ENCODE measurements around the gene OBP2A. TPM values are rescaled to one million over a fixed set of nuclear protein-coding genes. Genes with fewer than 3 reads are reported as not detected.
A peak's percentile ranks its signal among the peaks of the same experiment; 100 is the strongest.
"Not testable (repeated sequence)": the region's sequence is repeated elsewhere in the genome, so short reads cannot be mapped to it uniquely, and the experiment has no call there.

Gene OBP2A, protein sequence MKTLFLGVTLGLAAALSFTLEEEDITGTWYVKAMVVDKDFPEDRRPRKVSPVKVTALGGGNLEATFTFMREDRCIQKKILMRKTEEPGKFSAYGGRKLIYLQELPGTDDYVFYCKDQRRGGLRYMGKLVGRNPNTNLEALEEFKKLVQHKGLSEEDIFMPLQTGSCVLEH
- total RNA-seq = not detected
- long read RNA-seq = 0 reads

GRCh38 chr9:135545646-135546176 lies at the start of gene OBP2A:
Gene OBP2A, plus strand, starts transcription at chr9:135546126. Its CDS starts 55 bp downstream, at chr9:135546181.
- ATAC-seq; DNase-seq (ENCODE audit: missing footprints); intact Hi-C loops (cut with DNase I): not testable (repeated sequence)

GRCh38 chr9:135498381-135499126 lies 47.4 kb upstream of the OBP2A start:
- no peak for ATAC-seq
- intact Hi-C loops (cut with DNase I) = no loop called here
- no peak for DNase-seq (ENCODE audit: missing footprints)

DNA sequence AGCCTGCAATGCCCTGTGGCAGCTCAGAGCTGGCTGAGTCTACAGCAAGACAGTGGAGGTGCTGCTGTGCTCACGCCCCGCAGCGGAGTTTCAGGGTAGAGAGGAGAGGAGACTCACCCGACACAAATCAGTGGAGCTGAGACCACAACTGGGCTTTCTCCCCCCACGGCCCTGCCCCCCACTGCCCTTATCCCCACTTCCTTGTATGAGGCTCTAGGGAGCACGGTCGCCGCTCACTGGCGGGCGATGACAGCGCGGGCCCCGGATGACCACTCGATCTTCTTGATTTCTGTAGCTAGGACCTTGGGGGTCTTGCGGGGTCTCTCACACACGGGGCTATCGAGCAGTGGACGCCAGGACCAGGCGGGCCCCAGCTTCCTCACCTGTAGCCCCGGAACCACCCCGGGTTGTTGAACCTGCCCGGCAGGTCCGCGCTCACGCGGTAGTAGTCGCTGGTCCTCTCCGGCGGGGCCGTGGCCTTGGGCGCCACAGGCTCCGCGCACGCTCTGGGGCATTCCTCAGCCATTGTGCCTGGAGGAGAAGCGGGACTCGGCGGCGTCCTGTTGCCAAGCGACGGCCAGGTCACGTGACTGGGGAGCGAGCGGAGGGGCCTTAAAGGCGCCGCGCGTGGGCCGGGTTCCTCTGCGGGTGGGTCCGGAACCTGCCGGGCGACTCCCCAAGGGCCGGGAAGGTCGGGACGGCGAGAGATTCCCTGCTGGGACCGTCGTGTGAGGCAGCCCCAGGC lies 46.4 kb upstream of the OBP2A start:
- ATAC-seq (peak; percentile 91), DNase-seq (ENCODE audit: missing footprints) (peak; percentile 97)
- intact Hi-C loops (cut with DNase I) = no loop called here

DNA sequence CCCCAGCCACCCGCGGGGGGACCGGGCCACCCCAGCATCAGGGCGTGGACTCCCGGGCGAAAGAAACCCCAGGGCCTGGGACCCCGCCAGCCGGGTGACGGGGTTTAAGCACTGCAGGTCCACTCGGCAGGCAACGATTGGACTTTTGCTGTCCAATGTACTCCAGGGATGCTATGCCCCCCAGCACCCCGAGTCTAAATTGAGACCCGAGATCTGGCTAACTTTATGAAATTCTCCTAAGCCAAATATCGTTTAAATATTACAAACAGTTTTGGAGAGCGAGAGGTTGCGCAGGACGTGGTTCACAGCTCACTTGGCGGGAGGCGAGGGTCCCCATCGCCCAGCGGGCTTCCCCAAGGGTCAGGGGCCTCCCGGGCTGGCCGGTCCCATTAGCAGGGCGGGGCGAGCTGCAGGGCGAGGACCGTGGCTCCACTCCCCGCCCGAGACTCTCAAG lies 45.8 kb upstream of the OBP2A start:
- intact Hi-C loops (cut with DNase I) = no loop called here
- DNase-seq (ENCODE audit: missing footprints) = no peak

GRCh38 chr9:135500525-135501260 lies 45.2 kb upstream of the OBP2A start, which contains the start of gene MRPS2:
Gene MRPS2, plus strand, starts transcription at chr9:135500682. Its CDS starts 29 bp downstream, at chr9:135500711.
- ATAC-seq (peak; percentile 98), DNase-seq (ENCODE audit: missing footprints) (peak; percentile 94)
- intact Hi-C loops (cut with DNase I) = no loop called here

More for the DNA sequence above, 45.8 kb upstream of the OBP2A start:
- ATAC-seq = peak; percentile 20

GRCh38 chr9:135501261-135502167 lies 44.4 kb upstream of the OBP2A start:
- intact Hi-C loops (cut with DNase I) = no loop called here
- DNase-seq (ENCODE audit: missing footprints) (no peak), ATAC-seq (no peak)

DNA sequence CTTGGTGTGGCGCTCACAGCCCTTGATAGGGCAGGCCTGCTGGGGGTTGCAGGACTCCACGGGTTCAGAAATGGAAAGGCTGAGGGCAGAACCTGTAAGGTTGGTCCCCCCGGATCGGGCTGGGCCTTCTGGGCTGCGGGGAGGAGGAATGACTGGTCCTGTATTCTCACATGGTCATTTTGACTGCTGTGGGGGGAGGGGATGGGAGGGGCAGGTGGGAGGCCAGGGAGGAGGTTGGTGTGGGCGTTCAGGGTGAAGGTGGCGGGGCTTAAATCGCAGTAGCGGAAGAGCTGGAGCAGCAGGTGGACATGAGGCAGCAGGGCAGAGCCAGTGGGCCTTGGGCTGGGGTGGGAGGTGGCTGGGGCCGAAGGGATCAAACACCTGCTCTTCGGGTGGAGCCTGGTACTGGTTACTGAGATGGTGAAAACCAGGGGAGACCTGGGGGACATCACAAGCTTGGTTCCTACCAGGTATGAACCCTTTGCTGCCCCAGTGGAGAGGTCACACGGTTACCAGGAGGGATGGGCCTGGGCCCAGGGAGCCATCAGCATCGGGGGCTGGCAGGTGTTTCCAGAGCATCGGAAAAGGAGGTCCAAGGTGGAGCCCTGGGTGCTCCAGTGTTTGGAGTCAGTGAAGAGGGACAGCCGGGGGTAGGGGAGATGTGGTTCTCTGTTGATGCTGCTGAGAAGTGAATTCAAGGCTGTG lies 43.6 kb upstream of the OBP2A start:
- no peak for ATAC-seq
- intact Hi-C loops (cut with DNase I) = no loop called here
- DNase-seq (ENCODE audit: missing footprints) = no peak

DNA sequence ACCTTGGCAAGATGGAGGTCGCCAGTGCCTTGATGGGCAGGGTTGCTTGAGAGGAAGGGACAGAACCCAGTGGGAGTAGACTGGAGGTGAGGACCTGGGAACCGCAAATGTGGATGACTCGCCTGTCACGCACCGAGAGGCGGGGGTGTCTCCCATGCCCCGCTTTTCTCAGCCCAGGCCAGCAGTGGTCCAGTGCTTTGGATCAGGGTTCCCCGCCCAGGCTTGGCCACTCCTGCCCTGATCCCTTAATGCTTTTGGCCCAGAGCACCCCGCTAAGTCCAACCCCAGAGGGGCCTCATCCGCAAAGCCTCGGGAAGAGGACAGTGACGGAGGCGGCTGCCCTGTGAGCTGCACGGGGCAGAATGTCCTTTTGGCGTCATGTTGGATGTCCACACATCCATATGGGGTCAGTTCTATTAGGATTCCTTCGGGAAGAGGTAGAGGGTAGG lies 43.0 kb upstream of the OBP2A start:
- intact Hi-C loops (cut with DNase I) = no loop called here
- DNase-seq (ENCODE audit: missing footprints) (no peak), ATAC-seq (no peak)

DNA sequence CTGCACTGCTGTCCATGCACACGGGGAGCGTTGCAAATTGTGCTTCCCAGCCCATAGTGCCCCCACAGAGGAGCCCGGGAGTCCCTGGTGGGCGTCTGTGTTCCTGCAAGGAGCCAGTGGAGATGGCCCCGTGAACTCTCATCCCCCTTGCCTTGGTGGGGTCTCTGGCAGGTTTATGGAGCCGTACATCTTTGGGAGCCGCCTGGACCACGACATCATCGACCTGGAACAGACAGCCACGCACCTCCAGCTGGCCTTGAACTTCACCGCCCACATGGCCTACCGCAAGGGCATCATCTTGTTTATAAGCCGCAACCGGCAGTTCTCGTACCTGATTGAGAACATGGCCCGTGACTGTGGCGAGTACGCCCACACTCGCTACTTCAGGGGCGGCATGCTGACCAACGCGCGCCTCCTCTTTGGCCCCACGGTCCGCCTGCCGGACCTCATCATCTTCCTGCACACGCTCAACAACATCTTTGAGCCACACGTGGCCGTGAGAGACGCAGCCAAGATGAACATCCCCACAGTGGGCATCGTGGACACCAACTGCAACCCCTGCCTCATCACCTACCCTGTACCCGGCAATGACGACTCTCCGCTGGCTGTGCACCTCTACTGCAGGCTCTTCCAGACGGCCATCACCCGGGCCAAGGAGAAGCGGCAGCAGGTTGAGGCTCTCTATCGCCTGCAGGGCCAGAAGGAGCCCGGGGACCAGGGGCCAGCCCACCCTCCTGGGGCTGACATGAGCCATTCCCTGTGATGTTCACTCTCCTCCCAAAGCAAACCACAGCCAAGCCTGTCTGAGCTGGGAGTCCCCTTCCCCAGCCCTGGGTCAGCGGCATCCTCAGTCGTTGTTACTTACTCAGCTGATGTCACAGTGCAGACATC lies 42.3 kb upstream of the OBP2A start:
- intact Hi-C loops (cut with DNase I) = no loop called here
- DNase-seq (ENCODE audit: missing footprints) (no peak), ATAC-seq (no peak)

DNA sequence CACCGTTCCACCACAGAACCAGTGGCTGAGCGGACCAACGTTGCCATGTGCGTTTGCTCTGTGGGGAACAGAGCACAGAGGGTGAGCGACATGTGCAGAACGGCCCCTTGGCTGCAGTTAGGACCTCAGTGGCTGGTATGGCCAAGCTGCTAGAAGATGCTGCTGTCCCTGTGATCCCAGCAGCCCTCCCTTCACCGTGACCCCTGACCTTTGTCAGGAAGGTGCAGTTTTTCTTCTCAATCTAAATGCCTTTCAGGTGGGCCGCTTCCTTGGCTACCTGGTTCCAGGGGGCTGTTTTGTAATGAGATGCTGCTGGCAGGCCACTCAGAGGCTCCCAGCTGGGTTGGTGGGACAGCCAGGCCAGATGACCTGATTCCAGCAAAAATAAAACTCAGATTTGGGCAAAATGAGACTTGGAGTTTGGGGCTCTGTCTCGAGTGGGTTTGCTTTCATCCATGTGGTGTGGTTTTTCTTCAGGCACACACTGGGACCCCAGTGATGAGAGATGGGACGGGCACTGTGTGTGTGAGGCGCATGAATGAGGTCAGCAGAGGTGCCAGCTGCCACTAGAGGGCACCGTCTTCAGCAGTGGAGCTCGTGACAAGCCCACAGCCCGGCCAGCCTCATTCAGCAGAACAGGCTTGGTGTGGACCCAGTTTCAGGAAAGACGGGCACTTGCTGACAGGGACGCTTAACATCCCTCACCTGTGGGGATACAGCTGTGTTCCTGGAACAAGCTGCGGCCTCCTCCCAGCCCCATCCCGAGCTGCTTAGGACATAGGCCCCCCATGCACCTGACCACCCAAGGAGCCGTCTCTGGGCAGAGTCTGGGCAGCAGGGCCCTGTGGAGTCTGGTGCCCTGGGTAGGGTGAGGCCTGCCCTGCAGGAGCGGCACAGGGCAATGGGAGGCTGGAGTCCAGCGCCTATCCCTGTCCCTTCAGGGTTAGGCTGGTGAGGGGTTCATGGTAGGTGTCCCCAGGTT lies 41.4 kb upstream of the OBP2A start:
- ATAC-seq (no peak), DNase-seq (ENCODE audit: missing footprints) (no peak)
- intact Hi-C loops (cut with DNase I) = no loop called here

DNA sequence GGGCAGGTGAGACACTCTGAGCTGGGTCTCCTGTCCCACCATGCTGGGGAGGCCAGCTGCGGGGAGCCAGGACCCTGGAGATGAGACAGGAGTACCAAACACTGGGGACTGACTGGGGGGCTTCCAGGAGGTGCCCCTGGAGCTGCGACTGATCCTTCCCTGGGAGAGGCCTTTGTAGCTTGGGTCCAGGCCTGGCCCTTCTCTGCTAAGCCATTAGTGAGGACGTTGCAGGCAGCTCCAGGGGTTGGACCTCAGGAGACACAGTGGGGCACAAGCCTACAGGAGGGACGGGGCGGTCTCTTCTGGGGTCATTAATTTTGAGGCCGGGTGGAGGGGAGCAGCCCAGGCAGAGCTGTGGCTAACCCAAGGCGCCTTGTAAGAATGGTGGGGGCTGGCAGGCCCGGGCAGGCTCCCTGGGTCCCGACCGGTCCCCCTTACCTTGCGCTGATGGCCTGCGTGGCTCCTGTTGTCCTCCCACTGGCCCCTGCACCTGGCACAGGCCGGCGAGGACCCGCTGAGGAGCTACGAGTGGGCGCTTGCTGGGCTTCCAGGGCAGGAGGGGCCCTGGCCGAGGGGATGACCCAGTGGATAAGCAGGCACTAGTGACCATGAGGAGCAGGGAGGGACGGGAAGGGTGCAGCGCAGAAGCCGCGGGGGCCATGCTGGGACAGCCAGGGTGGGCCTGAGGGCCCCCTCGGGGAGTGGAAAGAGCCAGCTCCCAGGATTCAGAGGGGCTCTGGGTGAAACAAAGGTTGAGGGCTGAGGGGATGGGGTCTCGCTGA lies 40.3 kb upstream of the OBP2A start:
- DNase-seq (ENCODE audit: missing footprints) = no peak
- ATAC-seq = no peak
- intact Hi-C loops (cut with DNase I) = no loop called here

DNA sequence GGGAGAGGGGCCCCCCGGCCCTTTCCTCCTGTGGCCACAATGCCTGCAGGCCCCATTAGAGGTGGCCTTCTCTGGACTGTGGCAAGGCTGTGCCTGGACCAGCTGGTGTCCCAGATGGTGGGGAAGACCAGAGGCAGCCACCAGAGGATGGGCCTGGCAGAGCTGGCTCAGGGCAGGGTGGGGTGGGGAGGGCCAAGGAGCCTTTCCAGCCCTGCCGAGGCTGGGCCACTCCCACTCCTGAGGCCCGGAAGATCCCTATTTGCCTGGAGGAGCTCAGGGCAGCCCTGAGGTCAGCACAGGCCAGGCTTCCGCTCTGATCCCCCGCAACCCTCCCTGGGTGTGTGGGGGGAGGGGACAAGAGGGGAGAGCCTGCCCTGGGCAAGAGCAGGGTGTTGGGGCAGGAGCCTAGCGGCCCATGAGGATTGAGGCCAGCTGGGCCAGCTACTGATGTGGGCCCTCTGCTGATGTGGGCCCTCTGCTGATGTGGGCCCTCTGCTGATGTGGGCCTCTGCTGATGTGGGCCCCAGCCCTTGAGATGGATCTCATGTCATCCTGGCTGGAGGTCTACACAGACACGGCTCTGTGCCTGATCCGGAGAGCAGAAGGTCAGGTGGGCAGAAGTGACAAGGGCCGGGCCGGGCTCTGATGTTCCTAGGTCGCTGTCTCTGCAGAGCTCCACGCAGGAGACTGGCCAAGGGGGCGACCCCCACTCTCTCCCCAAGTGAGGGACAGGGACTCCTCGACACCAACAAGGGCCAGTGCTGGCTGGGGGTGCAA lies 39.4 kb upstream of the OBP2A start:
- intact Hi-C loops (cut with DNase I) = no loop called here
- no peak for DNase-seq (ENCODE audit: missing footprints)
- ATAC-seq = no peak
